ENCODE results near the gene SLC15A3. TPM values are rescaled to one million over a fixed set of nuclear protein-coding genes. Genes with fewer than 3 reads are reported as not detected.

SLC15A3 gene
- total RNA-seq, 1 donor from 2014 or later: 23.1 TPM

DNA sequence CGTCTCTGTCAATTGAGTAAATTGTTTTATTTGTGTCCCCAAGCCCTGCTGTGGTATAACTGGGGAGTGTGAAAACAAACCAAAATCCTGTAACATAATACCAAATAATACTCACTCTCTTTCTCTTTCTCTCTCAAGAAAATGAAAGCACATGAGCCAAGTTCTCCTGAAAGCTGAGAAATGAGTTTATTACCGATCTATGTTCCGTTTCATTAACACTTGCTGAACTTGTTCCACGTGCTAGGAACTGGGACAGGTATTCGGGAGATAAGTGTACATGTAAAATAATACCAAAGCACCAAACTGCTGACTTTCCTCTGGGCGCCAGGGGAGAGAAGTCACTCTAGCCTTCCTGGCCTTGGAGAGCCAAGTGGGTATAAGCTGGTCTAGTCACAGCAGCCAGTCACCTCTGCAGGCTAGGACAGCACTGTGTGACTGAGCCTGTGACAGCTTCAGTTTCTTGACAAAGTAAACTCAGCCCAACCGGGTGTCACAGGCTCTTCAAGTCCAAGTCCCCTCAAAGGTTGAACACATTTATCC, 42.6 kb upstream of the SLC15A3 start:
- Histone ChIP-seq H3K4me1 (no peaks in the 10 kb centered on the region), H3K27me3 (no peaks in the 10 kb centered on the region), H3K9me3 (no peaks in the 10 kb centered on the region), H3K36me3 (no peaks in the 10 kb centered on the region), H3K27ac (no peak overlapping the region), H3K4me3 (no peak overlapping the region)
- no peak for DNase-seq (ENCODE audit: extremely low spot score in 2 of 2)
- intact Hi-C loops (cut with DNase I): no loop called here
- no peak for TF ChIP-seq POLR2AphosphoS5 (IDR thresholded peaks at IDR 0.05; ENCODE audit: insufficient read depth in 1 of 2, low read depth in 1 of 2)
- TF ChIP-seq, protein P1, sequence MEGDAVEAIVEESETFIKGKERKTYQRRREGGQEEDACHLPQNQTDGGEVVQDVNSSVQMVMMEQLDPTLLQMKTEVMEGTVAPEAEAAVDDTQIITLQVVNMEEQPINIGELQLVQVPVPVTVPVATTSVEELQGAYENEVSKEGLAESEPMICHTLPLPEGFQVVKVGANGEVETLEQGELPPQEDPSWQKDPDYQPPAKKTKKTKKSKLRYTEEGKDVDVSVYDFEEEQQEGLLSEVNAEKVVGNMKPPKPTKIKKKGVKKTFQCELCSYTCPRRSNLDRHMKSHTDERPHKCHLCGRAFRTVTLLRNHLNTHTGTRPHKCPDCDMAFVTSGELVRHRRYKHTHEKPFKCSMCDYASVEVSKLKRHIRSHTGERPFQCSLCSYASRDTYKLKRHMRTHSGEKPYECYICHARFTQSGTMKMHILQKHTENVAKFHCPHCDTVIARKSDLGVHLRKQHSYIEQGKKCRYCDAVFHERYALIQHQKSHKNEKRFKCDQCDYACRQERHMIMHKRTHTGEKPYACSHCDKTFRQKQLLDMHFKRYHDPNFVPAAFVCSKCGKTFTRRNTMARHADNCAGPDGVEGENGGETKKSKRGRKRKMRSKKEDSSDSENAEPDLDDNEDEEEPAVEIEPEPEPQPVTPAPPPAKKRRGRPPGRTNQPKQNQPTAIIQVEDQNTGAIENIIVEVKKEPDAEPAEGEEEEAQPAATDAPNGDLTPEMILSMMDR (IDR thresholded peaks at IDR 0.05): no peak
- no peak for TF ChIP-seq POLR2A (IDR thresholded peaks at IDR 0.05)

DNA sequence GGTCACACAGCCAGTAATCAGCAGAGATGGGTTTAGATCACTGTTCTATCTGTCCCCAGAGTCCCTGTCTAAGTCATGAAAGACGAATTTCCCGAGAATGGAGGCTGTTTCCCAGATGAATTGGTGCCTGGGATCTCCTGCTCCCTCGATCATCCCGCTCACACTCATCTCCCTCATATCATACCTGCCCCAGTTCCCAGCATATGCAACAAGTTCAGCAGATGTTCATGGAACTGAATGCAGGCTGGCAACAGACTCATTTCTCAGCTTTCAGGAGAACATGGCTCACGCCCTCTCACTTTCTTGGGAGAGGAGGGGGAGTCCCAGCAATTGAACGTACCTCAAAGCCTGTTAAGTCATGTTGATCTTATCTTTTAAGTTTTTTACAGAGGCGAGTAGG, 41.6 kb upstream of the SLC15A3 start:
- no peak for DNase-seq (ENCODE audit: extremely low spot score in 2 of 2)
- Histone ChIP-seq H3K4me3 (no peak overlapping the region), H3K27me3 (no peaks in the 10 kb centered on the region), H3K36me3 (no peaks in the 10 kb centered on the region), H3K9me3 (no peaks in the 10 kb centered on the region), H3K4me1 (no peaks in the 10 kb centered on the region), H3K27ac (no peak overlapping the region)
- intact Hi-C loops (cut with DNase I): no loop called here
- TF ChIP-seq POLR2A (IDR thresholded peaks at IDR 0.05) (no peak), POLR2AphosphoS5 (IDR thresholded peaks at IDR 0.05; ENCODE audit: insufficient read depth in 1 of 2, low read depth in 1 of 2) (no peak)
- TF ChIP-seq, protein P1 (IDR thresholded peaks at IDR 0.05): no peak

DNA sequence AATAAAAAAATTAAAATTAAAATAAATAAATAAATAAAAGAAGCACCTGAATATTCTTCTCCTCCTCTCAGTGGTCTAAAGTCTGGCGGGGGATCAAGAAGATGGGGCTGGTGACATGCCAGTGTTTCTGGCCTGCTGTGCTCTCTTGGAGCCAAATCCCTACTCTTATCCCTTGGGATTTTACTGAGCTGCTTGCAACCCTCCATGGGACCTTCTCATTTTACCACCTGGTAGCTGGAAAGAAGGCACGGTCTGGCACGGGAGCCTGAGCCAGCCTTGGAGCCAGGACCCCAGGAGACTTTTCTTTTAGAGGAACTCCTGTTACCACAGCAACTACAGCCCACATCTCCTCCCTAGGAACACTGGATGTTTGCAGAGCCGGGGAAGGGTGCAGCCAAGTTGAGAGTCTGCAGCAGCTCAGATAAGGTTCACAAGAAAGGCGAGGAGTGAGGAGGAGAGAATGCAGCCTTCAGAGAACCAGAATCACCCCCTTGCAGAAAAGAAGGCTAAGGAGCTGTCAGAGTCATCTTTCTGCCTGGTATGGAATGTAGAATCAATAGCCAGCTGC, 41.0 kb upstream of the SLC15A3 start:
- H3K27ac ChIP-seq: no peak overlapping the region
- no peaks in the 10 kb centered on the region for H3K4me1 ChIP-seq
- TF ChIP-seq POLR2AphosphoS5 (IDR thresholded peaks at IDR 0.05; ENCODE audit: insufficient read depth in 1 of 2, low read depth in 1 of 2): no peak
- TF ChIP-seq, protein P1 (IDR thresholded peaks at IDR 0.05): no peak
- TF ChIP-seq POLR2A (IDR thresholded peaks at IDR 0.05): no peak
- no peaks in the 10 kb centered on the region for H3K9me3 ChIP-seq
- no peak for DNase-seq (ENCODE audit: extremely low spot score in 2 of 2)
- H3K36me3 ChIP-seq: no peaks in the 10 kb centered on the region
- no peaks in the 10 kb centered on the region for H3K27me3 ChIP-seq
- intact Hi-C loops (cut with DNase I): no loop called here
- H3K4me3 ChIP-seq: no peak overlapping the region

DNA sequence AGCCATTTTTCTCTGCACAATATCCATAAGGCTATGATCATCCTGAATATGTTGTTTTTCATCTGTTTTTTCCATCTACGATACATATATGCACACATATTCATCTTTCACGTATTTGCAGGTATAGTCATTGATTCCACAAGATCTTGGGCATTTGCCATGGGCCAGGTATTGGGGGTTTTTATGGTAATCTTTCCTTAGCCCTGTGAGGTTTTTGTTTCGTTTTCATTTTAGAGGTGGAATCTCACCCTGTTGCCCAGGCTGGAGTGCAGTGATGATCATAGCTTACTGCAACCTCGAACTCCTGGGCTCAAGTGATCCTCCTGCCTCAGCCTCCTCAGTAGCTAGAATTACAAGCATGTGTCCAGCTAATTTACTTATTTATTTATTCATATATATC, 39.5 kb upstream of the SLC15A3 start:
- Histone ChIP-seq H3K9me3 (no peaks in the 10 kb centered on the region), H3K4me1 (no peaks in the 10 kb centered on the region), H3K36me3 (no peaks in the 10 kb centered on the region), H3K27me3 (no peaks in the 10 kb centered on the region), H3K27ac (no peak overlapping the region), H3K4me3 (no peak overlapping the region)
- intact Hi-C loops (cut with DNase I): no loop called here
- TF ChIP-seq POLR2AphosphoS5 (IDR thresholded peaks at IDR 0.05; ENCODE audit: insufficient read depth in 1 of 2, low read depth in 1 of 2) (no peak), POLR2A (IDR thresholded peaks at IDR 0.05) (no peak)
- TF ChIP-seq, protein P1 (IDR thresholded peaks at IDR 0.05): no peak
- no peak for DNase-seq (ENCODE audit: extremely low spot score in 2 of 2)

DNA sequence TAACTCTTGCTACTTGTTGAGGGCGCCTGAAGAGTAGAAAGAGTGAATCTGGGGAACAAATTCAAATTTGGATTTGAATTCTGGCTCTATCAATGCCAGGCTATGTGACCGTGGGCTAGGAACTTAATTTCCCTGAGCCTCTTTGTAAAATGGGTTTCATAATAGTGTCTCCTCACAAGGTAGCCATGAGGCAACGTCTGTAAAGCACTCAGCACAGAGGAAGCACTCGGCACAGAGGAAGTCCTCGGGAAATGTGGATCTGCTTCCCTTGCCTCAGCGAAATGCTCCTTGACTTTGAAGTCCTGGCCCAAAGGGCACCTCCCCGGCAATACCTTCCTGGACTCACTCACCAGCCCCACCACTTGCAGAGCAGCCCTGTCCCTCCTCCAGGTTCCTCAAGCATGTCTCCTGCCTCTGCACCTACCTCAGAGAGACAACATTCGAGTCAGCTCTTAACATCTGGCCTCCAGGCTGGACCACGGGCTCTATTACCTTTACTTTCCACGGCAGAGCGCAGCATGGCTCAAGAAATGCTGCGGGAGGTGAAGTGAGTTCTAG, 37.2 kb upstream of the SLC15A3 start:
- H3K9me3 ChIP-seq: no peaks in the 10 kb centered on the region
- intact Hi-C loops (cut with DNase I): no loop called here
- TF ChIP-seq POLR2A (IDR thresholded peaks at IDR 0.05) (no peak), POLR2AphosphoS5 (IDR thresholded peaks at IDR 0.05; ENCODE audit: insufficient read depth in 1 of 2, low read depth in 1 of 2) (no peak)
- TF ChIP-seq, protein P1 (IDR thresholded peaks at IDR 0.05): no peak
- no peak overlapping the region for H3K4me3 ChIP-seq
- no peaks in the 10 kb centered on the region for H3K36me3 ChIP-seq
- no peak for DNase-seq (ENCODE audit: extremely low spot score in 2 of 2)
- no peak overlapping the region for H3K27ac ChIP-seq
- H3K27me3 ChIP-seq: no peaks in the 10 kb centered on the region
- H3K4me1 ChIP-seq: no peaks in the 10 kb centered on the region
